Fibroblast of gingiva (primary cell): ENCODE data around the gene MUC5AC.
"Not testable (repeated sequence)": the region's sequence is repeated elsewhere in the genome, so short reads cannot be mapped to it uniquely, and the experiment has no call there.

ENCODE experiments used
- DNase-seq: peaks from one replicate; pipeline ENCODE4 v3.0.0-alpha.2; 2011; ENCODE audit warnings: low read depth

The MUC5AC gene

DNA sequence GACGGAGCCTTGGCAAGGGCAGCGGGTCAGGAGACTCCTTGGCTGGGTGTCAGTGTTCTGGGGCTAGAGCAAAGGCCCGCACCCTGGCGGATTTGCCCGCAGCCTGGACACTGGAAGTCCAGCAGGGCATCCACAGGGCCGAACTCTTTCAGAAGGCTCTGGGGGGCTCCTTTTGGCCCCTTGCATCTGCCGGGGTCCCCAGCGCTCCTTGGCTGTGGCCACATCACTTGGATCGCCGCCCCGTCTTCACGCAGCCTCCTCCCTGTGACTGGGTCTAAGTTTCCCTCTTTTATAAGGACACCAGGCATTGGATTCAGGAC is 20.0 kb downstream of the MUC5AC start:
- DNase-seq, result no peak

- no peak for DNase-seq
Observed at GRCh38 chr11:1178201-1178885, 20.6 kb downstream of the MUC5AC start.

DNA sequence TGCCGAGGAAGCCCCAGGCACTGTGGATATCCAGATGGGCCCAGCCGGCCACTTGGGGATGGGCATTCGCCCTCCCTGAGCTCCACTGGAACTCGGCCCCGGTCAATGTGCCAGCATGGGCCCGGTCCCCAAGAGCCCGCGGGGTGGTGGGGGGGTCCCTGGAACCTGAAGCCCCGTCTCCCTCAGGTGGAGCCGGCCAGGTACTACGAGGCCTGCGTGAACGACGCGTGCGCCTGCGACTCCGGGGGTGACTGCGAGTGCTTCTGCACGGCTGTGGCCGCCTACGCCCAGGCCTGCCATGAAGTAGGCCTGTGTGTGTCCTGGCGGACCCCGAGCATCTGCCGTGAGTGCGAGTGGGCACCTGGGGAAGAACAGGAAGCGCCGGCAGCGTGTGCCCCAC is 21.2 kb downstream of the MUC5AC start:
- DNase-seq, result no peak

DNA sequence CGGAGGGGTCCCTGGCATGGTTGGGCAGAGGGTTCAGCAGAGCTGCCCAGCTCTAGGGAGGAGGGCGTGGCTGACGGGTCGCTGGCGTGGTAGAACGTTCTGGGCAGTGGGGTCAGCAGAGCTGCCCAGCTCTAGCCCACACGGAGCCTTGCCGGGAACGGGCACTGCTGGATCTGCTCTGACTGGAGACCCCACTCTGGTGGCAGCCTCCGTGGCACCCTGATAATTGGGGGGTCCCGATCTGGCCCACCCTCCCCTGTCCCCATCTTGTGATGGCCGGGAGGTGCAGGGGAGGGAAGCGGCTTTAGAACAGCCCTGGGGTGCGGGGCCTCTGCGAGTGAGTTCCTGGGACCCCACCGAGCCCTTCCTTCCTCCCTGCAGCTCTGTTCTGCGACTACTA is 21.9 kb downstream of the MUC5AC start:
- DNase-seq, result no peak

DNA sequence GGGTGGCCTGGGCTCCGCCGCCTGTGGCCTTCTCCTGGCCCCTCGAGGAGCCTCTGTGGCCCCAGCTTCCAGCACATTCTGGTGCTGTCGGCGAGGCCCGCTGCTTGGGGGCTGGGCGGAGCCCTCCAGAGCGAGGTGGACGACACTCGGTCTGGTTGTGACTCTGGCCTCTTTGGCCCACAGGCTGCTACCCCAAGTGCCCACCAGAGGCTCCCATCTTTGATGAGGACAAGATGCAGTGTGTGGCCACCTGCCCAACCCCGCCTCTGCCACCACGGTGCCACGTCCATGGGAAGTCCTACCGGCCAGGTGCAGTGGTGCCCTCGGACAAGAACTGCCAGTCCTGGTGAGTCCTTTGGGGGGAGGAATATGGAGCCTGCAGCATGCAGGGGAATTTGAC is 22.4 kb downstream of the MUC5AC start:
- DNase-seq, result no peak

DNA sequence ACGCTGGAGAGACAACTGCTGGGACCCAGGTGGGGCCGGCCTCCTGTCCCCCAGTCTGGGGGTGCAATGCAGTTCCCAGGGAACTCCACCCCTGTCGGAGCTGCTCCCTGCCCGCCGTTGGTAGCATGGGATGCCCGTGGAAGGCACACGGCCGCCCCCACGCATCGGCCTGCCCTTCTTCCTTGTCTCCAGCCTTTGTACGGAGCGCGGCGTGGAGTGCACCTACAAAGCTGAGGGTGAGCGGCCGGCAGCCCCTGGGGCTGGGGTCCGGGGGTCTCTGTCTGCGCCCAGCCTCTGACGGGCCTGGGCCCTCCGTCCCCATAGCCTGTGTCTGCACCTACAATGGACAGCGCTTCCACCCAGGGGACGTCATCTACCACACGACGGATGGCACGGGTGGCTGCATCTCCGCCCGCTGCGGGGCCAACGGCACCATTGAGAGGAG is 23.2 kb downstream of the MUC5AC start:
- no peak for DNase-seq

DNA sequence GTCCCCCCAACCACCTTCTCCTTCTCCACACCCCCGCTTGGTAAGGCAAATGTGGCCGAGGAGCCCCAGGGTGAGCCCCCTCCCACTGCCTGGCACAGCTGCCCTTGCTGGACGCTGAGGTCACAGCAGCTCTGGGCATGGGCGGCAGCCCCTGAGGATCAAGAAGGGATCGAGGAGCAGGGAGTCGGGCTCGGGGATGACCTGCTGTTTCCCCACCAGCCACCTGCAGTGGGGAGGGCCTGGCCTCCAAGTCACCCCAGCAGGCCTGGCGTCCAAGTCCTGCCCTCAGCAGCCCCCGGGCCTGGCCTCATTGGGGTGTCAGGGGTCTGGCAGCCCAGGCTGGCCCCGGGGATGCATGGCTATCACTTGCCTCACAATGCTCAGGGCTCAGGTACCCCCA is 23.7 kb downstream of the MUC5AC start:
- DNase-seq, result no peak

- no peak for DNase-seq
Observed at GRCh38 chr11:1181853-1182535, 24.2 kb downstream of the MUC5AC start.

DNA sequence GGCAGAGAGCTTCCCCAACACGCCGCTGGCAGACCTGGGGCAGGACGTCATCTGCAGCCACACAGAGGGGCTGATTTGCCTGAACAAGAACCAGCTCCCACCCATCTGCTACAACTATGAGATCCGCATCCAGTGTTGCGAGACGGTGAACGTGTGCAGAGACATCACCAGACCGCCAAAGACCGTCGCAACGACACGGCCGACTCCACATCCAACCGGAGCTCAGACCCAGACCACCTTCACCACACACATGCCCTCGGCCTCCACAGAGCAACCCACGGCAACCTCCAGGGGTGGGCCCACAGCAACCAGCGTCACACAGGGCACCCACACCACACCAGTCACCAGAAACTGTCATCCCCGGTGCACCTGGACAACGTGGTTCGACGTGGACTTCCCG is 26.4 kb downstream of the MUC5AC start:
- not testable (repeated sequence) for DNase-seq

DNA sequence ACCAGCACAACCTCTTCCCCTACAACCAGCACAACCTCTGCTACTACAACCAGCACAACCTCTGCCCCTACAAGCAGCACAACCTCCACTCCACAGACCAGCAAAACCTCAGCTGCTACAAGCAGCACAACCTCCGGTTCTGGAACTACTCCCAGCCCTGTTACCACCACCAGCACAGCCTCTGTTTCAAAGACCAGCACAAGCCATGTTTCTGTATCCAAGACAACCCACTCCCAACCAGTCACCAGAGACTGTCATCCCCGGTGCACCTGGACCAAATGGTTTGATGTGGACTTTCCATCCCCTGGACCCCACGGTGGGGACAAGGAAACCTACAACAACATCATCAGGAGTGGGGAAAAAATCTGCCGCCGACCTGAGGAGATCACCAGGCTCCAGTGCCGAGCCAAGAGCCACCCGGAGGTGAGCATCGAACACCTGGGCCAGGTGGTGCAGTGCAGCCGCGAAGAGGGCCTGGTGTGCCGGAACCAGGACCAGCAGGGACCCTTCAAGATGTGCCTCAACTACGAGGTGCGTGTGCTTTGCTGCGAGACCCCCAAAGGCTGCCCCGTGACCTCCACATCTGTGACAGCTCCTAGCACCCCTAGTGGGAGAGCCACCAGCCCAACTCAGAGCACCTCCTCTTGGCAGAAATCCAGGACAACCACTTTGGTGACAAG is 30.8 kb downstream of the MUC5AC start:
- not testable (repeated sequence) for DNase-seq

GRCh38 chr11:1189816-1190215 is 32.1 kb downstream of the MUC5AC start:
- DNase-seq, result not testable (repeated sequence)

DNA sequence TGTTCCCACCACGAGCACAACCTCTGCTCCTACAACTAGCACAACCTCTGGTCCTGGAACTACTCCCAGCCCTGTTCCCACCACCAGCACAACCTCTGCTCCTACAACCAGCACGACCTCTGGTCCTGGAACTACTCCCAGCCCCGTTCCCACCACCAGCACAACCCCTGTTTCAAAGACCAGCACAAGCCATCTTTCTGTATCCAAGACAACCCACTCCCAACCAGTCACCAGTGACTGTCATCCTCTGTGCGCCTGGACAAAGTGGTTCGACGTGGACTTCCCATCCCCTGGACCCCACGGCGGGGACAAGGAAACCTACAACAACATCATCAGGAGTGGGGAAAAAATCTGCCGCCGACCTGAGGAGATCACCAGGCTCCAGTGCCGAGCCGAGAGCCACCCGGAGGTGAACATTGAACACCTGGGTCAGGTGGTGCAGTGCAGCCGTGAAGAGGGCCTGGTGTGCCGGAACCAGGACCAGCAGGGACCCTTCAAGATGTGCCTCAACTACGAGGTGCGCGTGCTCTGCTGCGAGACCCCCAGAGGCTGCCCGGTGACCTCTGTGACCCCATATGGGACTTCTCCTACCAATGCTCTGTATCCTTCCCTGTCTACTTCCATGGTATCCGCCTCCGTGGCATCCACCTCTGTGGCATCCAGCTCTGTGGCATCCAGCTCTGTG is 34.2 kb downstream of the MUC5AC start:
- DNase-seq, result not testable (repeated sequence)

DNA sequence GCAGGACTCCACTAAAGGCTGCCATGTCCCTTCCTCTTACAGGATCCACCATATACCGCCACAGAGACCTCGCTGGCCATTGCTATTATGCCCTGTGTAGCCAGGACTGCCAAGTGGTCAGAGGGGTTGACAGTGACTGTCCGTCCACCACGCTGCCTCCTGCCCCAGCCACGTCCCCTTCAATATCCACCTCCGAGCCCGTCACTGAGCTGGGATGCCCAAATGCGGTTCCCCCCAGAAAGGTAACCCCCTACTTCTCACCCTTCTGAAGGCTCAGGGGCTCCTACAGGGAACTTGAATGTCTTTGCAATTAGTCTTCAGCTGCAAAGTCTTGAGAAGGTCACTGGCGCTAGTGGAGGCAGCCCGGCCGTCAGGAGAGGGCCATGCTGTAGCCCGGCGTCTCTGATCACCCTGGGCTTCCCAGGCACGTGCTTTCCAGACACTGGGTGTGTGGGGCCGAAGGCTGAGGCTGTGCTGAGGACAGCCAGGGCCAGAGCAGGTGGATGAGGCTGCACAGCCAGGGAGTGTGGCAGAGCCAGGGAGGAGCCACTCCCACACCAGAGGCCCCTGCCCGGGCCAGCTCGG is 35.1 kb downstream of the MUC5AC start:
- no peak for DNase-seq

DNA sequence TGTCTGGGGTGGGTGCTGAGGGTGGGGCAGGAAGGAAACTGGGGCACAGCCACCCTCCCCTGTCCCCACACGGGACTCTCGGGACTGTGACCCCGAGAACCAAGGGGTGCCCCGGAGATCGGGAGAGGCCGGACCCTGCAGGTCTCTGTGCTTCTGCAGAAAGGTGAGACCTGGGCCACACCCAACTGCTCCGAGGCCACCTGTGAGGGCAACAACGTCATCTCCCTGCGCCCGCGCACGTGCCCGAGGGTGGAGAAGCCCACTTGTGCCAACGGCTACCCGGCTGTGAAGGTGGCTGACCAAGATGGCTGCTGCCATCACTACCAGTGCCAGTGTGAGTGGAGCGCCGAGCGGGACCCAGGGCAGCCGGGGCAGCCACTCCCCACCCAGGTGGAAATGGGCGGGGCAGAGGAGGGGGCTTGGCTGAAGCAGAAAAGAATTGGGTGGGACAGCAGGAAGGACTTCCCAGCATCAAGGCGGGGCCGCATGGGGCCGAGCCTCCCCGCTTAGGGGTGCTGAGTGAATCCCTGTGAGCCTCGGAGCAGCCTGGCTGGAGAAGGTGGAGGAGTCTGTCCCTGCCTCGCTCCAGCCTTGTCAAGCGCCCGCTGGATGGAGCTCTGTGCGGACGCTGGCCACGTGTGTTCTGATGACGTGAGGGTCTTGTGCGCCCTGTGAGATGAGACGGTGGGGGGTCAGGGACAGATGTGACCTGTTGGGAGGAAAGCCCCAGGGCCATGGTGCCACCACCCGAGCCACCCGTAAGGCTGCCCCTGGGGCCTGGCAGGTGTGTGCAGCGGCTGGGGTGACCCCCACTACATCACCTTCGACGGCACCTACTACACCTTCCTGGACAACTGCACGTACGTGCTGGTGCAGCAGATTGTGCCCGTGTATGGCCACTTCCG is 35.8 kb downstream of the MUC5AC start:
- no peak for DNase-seq

GRCh38 chr11:1194231-1194976 is 36.7 kb downstream of the MUC5AC start:
- no peak for DNase-seq

DNA sequence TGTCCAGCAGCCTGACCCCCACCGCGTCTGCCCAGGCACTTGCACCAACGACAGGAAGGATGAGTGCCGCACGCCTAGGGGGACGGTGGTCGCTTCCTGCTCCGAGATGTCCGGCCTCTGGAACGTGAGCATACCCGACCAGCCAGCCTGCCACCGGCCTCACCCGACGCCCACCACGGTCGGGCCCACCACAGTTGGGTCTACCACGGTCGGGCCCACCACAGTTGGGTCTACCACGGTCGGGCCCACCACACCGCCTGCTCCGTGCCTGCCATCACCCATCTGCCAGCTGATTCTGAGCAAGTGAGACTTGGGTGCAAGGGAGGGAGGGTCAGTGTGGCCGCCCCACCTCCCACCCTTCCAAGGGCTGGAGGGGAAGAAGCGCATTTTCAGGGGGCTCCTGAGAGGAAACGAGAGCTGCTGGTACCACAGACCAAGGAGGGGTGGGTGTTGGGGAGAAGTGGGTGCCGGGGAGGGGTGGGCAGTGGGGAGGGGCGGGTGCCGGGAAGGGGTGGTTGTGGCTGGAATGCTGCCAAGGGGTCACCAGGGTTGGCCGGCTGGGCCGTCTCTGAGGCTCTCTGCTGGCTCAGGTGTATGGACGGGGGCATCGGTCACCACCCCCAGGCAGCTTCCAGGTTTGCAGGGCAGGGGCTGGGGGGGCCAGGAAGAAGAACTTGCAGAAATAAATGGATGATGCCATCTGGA is 37.4 kb downstream of the MUC5AC start:
- DNase-seq, result no peak

DNA sequence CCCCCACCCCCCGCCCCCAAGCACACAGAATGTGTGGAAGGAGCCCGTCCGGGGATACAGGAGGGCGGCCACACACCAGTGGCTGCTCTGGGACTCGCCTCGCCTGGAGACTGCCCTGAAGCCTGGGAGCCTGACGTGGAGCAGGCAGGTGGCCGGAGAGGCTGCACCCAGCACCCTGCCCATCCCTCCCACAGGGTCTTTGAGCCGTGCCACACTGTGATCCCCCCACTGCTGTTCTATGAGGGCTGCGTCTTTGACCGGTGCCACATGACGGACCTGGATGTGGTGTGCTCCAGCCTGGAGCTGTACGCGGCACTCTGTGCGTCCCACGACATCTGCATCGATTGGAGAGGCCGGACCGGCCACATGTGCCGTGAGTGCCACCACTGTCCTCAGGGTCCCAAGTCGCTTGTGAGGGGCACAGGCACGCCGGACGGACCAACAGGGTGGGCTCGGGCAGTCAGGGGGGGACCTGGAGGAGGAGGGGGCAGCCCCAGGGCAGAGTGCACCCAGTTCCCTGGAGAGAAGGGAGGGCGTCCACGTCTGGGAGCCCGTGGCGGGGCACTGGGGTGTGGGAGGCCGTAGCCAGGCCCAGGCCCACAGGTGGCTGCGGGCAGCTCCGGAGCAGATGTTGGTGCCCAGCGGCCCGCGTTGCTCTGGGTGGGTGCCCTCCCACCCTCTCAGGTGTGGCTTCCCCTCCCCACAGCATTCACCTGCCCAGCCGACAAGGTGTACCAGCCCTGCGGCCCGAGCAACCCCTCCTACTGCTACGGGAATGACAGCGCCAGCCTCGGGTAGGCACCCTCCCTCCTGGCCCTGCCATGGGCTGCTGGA is 38.1 kb downstream of the MUC5AC start:
- DNase-seq, result no peak

DNA sequence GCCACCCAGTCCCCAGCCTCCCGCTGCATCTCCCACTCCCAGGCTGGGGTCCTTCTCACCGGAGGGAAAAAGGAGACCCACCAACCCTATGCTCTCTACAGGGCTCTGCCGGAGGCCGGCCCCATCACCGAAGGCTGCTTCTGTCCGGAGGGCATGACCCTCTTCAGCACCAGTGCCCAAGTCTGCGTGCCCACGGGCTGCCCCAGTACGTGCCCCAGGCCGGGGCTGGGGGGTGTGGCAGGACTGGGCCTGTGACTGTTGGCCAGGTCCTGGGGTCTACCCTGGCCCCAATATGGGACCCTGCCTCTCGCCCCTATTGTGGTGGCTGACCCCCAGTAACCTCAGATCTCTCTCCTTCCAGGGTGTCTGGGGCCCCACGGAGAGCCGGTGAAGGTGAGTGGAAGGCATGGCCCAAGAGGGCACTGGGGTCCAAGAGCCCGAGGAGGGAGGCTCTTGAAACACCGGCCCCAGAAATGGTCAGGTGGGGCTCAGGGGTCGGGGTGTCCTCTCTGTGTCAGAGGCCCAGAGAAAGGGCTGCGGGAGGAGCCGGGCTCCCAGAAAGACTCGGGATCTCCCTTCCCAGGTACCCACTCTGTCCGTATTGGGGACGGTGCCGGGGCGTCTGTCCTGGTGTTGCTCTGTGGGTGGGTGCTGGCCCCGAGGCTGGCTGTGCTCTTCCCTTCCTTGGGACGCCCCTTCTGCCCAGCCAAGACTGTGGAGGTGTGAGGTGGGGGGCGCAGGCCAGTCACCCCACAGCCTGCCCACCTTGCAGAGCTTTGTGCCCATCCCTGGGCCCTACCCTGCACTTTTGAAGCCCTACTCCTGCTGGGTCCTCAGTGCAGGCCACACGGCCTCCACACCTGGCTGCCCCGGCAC is 39.0 kb downstream of the MUC5AC start:
- DNase-seq, result no peak
